Tongue (tissue), 2 donors: ENCODE data around the gene SCUBE1. TPM values are rescaled to one million over a fixed set of nuclear protein-coding genes. Genes with fewer than 3 reads are reported as not detected.

Experiments
- DNase-seq: peaks from one replicate; pipeline ENCODE4 v3.0.0-alpha.2; 2015
- total RNA-seq: library from RNA; depleted of rRNA; stranded (reverse); fragments of >200 nt; gene quantifications from one replicate; pipeline ENCODE4 v1.2.3, GENCODE V29; 2014

Gene SCUBE1
- total RNA-seq, 1 donor from 2014 or later = 0.41 TPM

GRCh38 chr22:43155789-43156188 lies 187.4 kb downstream of the SCUBE1 start:
- peak; percentile 46 for DNase-seq

GRCh38 chr22:43154887-43155536 lies 188.2 kb downstream of the SCUBE1 start:
- DNase-seq = no peak

DNA sequence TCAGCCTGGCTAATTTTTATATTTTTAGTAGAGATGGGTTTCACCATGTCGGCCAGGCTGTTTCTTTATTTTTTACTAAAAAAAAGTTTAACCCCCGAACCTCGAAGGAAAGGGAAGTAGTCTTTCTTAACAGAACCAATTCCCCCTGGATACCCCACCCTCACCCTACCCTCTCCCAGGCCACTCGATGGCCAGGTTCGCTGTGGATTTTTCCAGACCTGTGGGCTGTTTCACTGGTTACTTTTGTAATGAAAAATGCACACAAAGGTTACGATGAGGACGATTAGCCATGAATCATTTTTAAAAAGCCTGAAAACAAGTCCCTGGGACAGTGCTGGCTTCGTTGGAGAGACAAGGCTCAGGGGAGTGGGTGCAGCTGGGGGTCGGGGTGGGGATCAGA lies 189.3 kb downstream of the SCUBE1 start:
- no peak for DNase-seq

GRCh38 chr22:43152357-43153071 lies 190.7 kb downstream of the SCUBE1 start:
- DNase-seq = peak; percentile 90

DNA sequence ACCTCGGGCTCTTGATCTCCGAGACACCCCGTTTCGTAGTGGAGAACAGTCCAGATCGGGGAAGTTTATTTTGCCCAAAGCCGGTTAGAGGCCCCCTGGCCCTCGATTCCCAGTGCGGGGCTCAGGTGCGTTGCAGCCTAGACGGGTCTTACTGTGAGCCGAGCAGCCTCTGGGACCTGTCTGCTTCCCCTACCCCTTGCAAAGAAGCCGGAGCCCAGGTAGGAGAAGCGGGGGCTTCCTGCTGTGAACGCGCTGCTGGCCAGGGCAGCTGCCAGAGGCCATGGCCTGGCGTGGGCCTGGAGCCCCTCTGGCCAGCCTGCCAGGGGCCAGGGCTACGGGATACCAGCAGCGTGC lies 191.2 kb downstream of the SCUBE1 start:
- DNase-seq = no peak

DNA sequence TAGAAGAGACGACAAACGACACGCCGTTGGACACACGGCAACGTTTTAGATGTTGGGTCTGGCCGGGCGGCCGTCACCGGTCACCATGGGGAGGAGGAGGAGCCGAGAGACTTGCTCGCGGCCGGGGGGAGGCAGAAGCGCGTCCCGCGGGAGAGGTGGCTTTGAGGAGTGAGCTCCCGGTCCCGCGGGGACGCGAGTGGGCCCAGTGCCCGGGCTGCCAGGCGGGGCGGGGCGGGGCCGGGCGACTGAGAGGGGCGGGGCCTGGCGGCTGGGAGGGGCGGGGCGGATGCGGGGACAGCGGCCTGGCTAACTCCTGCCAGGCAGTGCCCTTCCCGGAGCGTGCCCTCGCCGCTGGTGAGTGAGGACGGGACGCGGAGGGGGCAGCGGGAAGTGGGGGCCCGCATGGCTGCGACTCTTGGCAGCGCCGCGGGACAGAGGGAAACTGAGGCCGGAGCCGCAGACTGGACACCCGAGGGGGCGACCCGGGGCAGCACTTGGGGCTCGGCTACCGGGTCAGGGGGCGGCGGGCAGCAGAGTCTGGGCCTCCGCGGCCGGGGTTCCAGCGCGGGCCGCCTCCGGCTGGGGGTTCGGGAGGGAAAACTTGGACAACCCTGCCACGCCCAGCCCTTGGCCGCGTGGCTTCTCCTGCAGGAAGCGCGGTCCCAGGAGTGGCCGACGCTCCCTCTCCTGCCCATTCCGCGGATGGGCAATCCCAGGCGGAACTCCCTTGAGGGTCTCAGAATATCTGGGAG lies 191.7 kb downstream of the SCUBE1 start, which contains the start of gene TSPO:
Gene TSPO, plus strand, starts transcription at position 309 of the 752 bp plus-strand sequence. CDS start 7,680 bp downstream, outside the sequence.
- DNase-seq = peak; percentile 72

GRCh38 chr22:43150731-43151206 lies 192.4 kb downstream of the SCUBE1 start:
- DNase-seq = no peak

DNA sequence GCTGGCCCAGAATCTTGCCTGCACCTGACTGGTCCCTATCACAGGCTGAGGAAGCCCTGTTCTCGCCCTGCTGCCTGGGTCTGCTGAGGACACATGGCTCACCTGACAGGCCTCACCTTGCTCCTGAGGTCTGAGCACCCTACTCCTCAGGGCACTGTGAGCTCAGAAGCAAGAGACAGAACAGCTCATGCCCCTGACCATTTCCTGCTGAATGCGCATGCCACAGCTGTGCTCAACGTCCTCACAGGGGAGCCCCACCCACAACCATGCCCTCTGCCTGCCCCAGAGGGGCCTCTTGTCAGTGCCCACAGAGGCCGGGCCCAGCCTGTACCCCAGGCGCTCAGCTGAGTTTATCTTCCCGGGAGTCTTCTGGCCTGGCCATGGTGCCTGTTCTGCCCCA lies 194.6 kb downstream of the SCUBE1 start:
- DNase-seq = no peak

GRCh38 chr22:43147821-43148220 lies 195.4 kb downstream of the SCUBE1 start:
- no peak for DNase-seq

Other genes with a start within 250 kb of the SCUBE1 start
- 1.0 TPM for gene BIK, start 232.6 kb downstream of the SCUBE1 start, total RNA-seq
- gene MCAT, start 200.0 kb downstream of the SCUBE1 start, total RNA-seq = 9.0 TPM
- gene TSPO, start 191.8 kb downstream of the SCUBE1 start, total RNA-seq = 179 TPM
- 23.6 TPM for gene TTLL12, start 156.2 kb downstream of the SCUBE1 start, total RNA-seq
- 4.4 TPM for gene MPPED1, start 68.6 kb upstream of the SCUBE1 start, total RNA-seq